Measurements from ENCODE around the gene PTPRK. TPM values are rescaled to one million over a fixed set of nuclear protein-coding genes. Genes with fewer than 3 reads are reported as not detected.

The PTPRK gene
- total RNA-seq, 4 donors from 2014 or later: 34.6 to 56.5 (median 47.0) TPM

DNA sequence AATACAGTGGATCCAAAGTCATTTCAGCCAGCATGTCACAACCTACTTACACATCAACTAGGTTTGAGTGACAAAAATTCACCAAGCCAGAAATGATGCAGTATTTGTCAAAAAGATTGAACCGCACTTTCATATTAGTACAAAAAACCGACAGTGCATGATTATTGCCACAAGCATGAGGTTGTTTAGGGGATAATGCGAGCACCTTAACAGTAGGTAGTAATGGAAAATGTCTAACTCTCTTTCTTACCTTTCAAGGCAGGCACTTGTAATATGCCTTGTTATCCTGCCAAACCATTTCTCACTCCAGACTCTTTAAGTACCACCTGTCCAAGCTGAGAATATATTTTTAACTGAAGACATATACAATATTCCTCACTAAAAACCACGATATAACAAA, 349.2 kb downstream of the PTPRK start:
- Histone ChIP-seq H3K36me3 (no peaks in the 10 kb centered on the region), H3K27ac (no peak overlapping the region), H3K4me3 (replicated peaks in 1 of 3) (no peak overlapping the region), H3K27me3 (no peaks in the 10 kb centered on the region), H3K9me3 (no peaks in the 10 kb centered on the region), H3K4me1 (peaks cover 0 to 10% of the 10 kb centered on the region in 2 donors)
- intact Hi-C loops (cut with DNase I): no loop called here
- 96 to 98% methylated on average over 4 of the region's 4 CpGs for WGBS, 2 donors
- no peak for TF ChIP-seq POLR2A (IDR thresholded peaks at IDR 0.05)
- TF ChIP-seq, protein P1, sequence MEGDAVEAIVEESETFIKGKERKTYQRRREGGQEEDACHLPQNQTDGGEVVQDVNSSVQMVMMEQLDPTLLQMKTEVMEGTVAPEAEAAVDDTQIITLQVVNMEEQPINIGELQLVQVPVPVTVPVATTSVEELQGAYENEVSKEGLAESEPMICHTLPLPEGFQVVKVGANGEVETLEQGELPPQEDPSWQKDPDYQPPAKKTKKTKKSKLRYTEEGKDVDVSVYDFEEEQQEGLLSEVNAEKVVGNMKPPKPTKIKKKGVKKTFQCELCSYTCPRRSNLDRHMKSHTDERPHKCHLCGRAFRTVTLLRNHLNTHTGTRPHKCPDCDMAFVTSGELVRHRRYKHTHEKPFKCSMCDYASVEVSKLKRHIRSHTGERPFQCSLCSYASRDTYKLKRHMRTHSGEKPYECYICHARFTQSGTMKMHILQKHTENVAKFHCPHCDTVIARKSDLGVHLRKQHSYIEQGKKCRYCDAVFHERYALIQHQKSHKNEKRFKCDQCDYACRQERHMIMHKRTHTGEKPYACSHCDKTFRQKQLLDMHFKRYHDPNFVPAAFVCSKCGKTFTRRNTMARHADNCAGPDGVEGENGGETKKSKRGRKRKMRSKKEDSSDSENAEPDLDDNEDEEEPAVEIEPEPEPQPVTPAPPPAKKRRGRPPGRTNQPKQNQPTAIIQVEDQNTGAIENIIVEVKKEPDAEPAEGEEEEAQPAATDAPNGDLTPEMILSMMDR (IDR thresholded peaks at IDR 0.05): no peak
- DNase-seq: no peak

DNA sequence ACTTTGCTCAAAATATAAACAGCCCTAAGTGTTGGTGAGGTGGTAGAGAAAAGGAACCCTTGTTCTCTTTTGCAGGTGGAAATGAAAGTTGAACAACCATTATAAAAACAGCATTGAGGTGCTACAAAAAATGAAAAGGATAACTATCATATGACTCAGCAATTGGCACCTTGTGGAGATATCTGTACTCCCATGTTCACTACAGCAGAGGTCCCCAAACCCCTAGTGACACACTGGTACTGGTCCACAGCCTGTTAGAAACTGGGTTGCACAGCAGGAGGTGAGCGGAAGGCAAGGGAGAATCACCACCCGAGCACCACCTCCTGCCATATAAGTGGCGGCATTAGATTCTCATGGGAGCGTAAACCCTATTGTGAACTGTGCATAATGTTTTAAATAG, 352.2 kb downstream of the PTPRK start:
- no peak for DNase-seq
- H3K4me1 ChIP-seq: peaks cover 0 to 10% of the 10 kb centered on the region in 2 donors
- 92 to 95% methylated on average over 4 of the region's 4 CpGs for WGBS, 2 donors
- H3K9me3 ChIP-seq: no peaks in the 10 kb centered on the region
- H3K36me3 ChIP-seq: no peaks in the 10 kb centered on the region
- no peak overlapping the region for H3K27ac ChIP-seq
- intact Hi-C loops (cut with DNase I): no loop called here
- TF ChIP-seq POLR2A (IDR thresholded peaks at IDR 0.05): no peak
- TF ChIP-seq, protein P1 (IDR thresholded peaks at IDR 0.05): no peak
- no peak overlapping the region for H3K4me3 ChIP-seq (replicated peaks in 1 of 3)
- H3K27me3 ChIP-seq: no peaks in the 10 kb centered on the region

DNA sequence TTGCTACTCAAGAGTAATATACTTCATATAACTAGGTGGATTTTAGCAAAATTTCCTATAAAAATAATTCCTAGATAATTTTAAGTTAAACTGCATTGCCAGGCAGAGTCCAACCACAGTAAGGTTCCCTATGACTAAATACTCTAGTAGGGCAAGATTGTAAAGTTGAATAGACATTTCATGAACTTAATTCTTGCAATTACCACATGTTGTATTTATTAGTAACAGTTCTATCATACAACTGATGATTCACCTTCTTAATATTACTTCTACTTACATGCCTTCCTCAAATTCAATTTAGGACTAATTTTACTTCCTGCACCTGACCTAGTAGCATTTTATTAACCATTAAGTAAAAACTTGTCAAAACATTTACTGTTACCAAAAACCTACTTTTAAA, 352.8 kb downstream of the PTPRK start:
- H3K9me3 ChIP-seq: no peaks in the 10 kb centered on the region
- no peak overlapping the region for H3K4me3 ChIP-seq (replicated peaks in 1 of 3)
- DNase-seq: no peak
- H3K27me3 ChIP-seq: no peaks in the 10 kb centered on the region
- peaks cover 0 to 10% of the 10 kb centered on the region in 2 donors for H3K4me1 ChIP-seq
- TF ChIP-seq, protein P1 (IDR thresholded peaks at IDR 0.05): no peak
- no peak for TF ChIP-seq POLR2A (IDR thresholded peaks at IDR 0.05)
- H3K27ac ChIP-seq: no peak overlapping the region
- intact Hi-C loops (cut with DNase I): no loop called here
- H3K36me3 ChIP-seq: no peaks in the 10 kb centered on the region

DNA sequence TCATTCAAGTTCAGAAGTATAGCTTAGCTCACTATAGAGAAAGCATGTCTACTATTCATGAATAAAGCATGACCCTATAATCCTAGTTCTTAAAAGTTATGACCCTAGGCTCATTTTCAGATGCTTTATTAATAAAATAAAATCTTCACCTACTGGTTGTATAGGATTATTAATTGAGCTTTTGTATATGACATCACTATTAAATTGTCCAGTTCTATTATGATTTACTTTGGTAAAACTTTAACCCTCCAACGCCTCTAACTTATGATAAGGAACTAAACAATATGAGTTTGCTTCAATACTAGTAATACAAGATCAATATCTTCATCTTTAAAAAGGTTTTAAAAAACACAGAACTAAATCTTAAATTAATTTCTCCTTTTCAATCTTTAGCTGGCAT, 356.1 kb downstream of the PTPRK start:
- no peak for DNase-seq
- Histone ChIP-seq H3K27me3 (no peaks in the 10 kb centered on the region), H3K4me3 (replicated peaks in 1 of 3) (no peak overlapping the region), H3K36me3 (no peaks in the 10 kb centered on the region), H3K27ac (no peak overlapping the region), H3K4me1 (no peaks in the 10 kb centered on the region), H3K9me3 (no peaks in the 10 kb centered on the region)
- intact Hi-C loops (cut with DNase I): no loop called here
- TF ChIP-seq POLR2A (IDR thresholded peaks at IDR 0.05): no peak
- TF ChIP-seq, protein P1 (IDR thresholded peaks at IDR 0.05): no peak
- 95 to 100% methylated on average over 1 of the region's 1 CpG for WGBS, 2 donors

DNA sequence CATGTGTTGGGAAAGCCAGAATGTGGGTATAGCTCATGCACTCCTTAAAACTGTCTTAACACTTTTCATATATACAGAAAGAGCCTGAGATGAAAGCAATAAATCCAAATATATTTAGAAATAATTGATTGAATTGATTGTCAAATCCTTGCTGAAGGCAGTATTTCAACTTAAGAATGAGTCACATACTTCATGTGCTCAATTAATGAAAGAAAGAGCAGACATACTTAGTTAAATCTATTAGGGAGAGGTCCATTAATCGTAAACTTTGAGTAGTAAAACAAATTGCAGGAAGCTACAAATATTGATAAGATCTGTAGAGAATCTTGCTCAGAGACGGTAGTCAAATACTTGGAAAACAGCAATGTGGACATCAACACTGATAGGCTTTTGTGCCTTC, 358.0 kb downstream of the PTPRK start:
- no peak overlapping the region for H3K4me3 ChIP-seq (replicated peaks in 1 of 3)
- H3K9me3 ChIP-seq: no peaks in the 10 kb centered on the region
- WGBS, 2 donors: 85 to 86% methylated on average over 2 of the region's 2 CpGs
- no peak for DNase-seq
- TF ChIP-seq, protein P1 (IDR thresholded peaks at IDR 0.05): no peak
- no peak for TF ChIP-seq POLR2A (IDR thresholded peaks at IDR 0.05)
- intact Hi-C loops (cut with DNase I): no loop called here
- no peaks in the 10 kb centered on the region for H3K36me3 ChIP-seq
- H3K4me1 ChIP-seq: no peaks in the 10 kb centered on the region
- no peak overlapping the region for H3K27ac ChIP-seq
- H3K27me3 ChIP-seq: no peaks in the 10 kb centered on the region

All from thyroid gland (tissue), 4 donors.